WTC11 (cell line): ENCODE results near the gene CDK16. TPM values are rescaled to one million over a fixed set of nuclear protein-coding genes. Genes with fewer than 3 reads are reported as not detected.

Source experiments
- ATAC-seq: fragments of 200-7000 bp; cut with Tn5 transposase; 2 replicates; pipeline ENCODE4 v1.10.0; 2021; ENCODE audit warnings: mild to moderate bottlenecking, moderate library complexity
- CTCF ChIA-PET: fragments of 300-600 bp; sonication (Branson Sonifier 250); formaldehyde crosslinking; loops from one replicate; lab custom pipeline; 2021; ENCODE audit warnings: antibody characterized with exemption; lab: Charles Lee
- POLR2A ChIA-PET: fragments of 350-600 bp; sonication (Branson Sonifier 250); formaldehyde crosslinking; loops from one replicate; lab custom pipeline; 2021; ENCODE audit warnings: antibody characterized with exemption; lab: Charles Lee
- DNase-seq: peaks from one replicate; pipeline ENCODE4 v3.0.0; 2021; ENCODE audit warnings: low spot score
- H3K27ac Mint-ChIP-seq: 2 replicates; pipeline ENCODE4 v1.8.0; 2021; ENCODE audit warnings: mixed read lengths
- H3K27me3 Mint-ChIP-seq: 2 replicates; pipeline ENCODE4 v1.8.0; 2021; ENCODE audit warnings: low read depth, mild to moderate bottlenecking, moderate library complexity, mixed read lengths
- H3K36me3 Mint-ChIP-seq: 2 replicates; pipeline ENCODE4 v1.8.0; 2021; ENCODE audit warnings: mixed read lengths
- H3K4me1 Mint-ChIP-seq: 2 replicates; pipeline ENCODE4 v1.8.0; 2022; ENCODE audit warnings: mixed read lengths
- H3K4me3 Mint-ChIP-seq: 2 replicates; pipeline ENCODE4 v1.8.0; 2021; ENCODE audit warnings: mild to moderate bottlenecking, moderate library complexity, mixed read lengths
- H3K9me3 Mint-ChIP-seq: 2 replicates; pipeline ENCODE4 v1.8.0; 2021; ENCODE audit warnings: mixed read lengths
- E2F1 ChIP-seq: sonication (generic); formaldehyde crosslinking; IDR thresholded peaks from 2 replicates; pipeline ENCODE4 v1.8.0; 2022; ENCODE audit warnings: mild to moderate bottlenecking, missing genetic modification reagents
- FOXJ3 ChIP-seq: sonication (generic); formaldehyde crosslinking; IDR thresholded peaks from 2 replicates; pipeline ENCODE4 v1.9.0; 2021; ENCODE audit warnings: missing genetic modification reagents, mild to moderate bottlenecking, borderline replicate concordance
- GABPB1 ChIP-seq: sonication (generic); formaldehyde crosslinking; IDR thresholded peaks from 2 replicates; pipeline ENCODE4 v1.8.1; 2023; ENCODE audit warnings: mild to moderate bottlenecking, missing genetic modification reagents
- OVOL2 ChIP-seq: fragments of 250-450 bp; sonication (Bioruptor Pico); IDR thresholded peaks from 2 replicates; pipeline ENCODE4 v1.9.0; 2021; ENCODE audit warnings: mild to moderate bottlenecking, borderline replicate concordance
- SMAD4 ChIP-seq: sonication (generic); formaldehyde crosslinking; IDR thresholded peaks from 2 replicates; pipeline ENCODE4 v1.8.0; 2022; ENCODE audit warnings: mild to moderate bottlenecking, missing genetic modification reagents
- TCF7 ChIP-seq: sonication (generic); formaldehyde crosslinking; IDR thresholded peaks from 2 replicates; pipeline ENCODE4 v1.8.0; 2022; ENCODE audit warnings: mild to moderate bottlenecking, low read depth, missing genetic modification reagents, moderate library complexity
- TEAD1 ChIP-seq: sonication (generic); formaldehyde crosslinking; IDR thresholded peaks from 2 replicates; pipeline ENCODE4 v1.8.0; 2022; ENCODE audit warnings: mild to moderate bottlenecking, missing genetic modification reagents
- ZBTB21 ChIP-seq: sonication (generic); formaldehyde crosslinking; IDR thresholded peaks from 2 replicates; pipeline ENCODE4 v1.8.1; 2023; ENCODE audit warnings: mild to moderate bottlenecking, missing genetic modification reagents, borderline replicate concordance
- ZNF263 ChIP-seq: sonication (generic); formaldehyde crosslinking; IDR thresholded peaks from 2 replicates; pipeline ENCODE4 v1.8.1; 2022; ENCODE audit warnings: low read depth, mild to moderate bottlenecking, moderate library complexity, missing genetic modification reagents
- ZNF317 ChIP-seq: sonication (generic); formaldehyde crosslinking; IDR thresholded peaks from 2 replicates; pipeline ENCODE4 v1.8.1; 2023; ENCODE audit warnings: low read depth, mild to moderate bottlenecking, moderate library complexity, missing genetic modification reagents, borderline replicate concordance
- ZNF416 ChIP-seq: fragments of 250-450 bp; sonication (Bioruptor Pico); IDR thresholded peaks from 2 replicates; pipeline ENCODE4 v1.9.0; 2021; ENCODE audit warnings: mild to moderate bottlenecking, inconsistent platforms
- total RNA-seq: library from RNA; stranded (reverse); gene quantifications from 3 replicates; pipeline ENCODE4 v1.2.3, GENCODE V29; 2021
- TF ChIP-seq, protein P1 (sequence below): sonication (generic); formaldehyde crosslinking; IDR thresholded peaks from 2 replicates; pipeline ENCODE4 v1.8.0; 2023; ENCODE audit warnings: missing genetic modification reagents, mild to moderate bottlenecking, borderline replicate concordance
- TF ChIP-seq, protein P2 (sequence below): fragments of 250-450 bp; sonication (Bioruptor Pico); IDR thresholded peaks from 2 replicates; pipeline ENCODE4 v1.9.0; 2021; ENCODE audit warnings: mild to moderate bottlenecking
- TF ChIP-seq, protein P3 (sequence below): sonication (generic); formaldehyde crosslinking; IDR thresholded peaks from 2 replicates; pipeline ENCODE4 v1.8.1; 2023; ENCODE audit warnings: mild to moderate bottlenecking, missing genetic modification reagents
- TF ChIP-seq, protein P4 (sequence below): sonication (generic); formaldehyde crosslinking; IDR thresholded peaks from 2 replicates; pipeline ENCODE4 v1.8.1; 2023; ENCODE audit warnings: mild to moderate bottlenecking, missing genetic modification reagents, moderate library complexity

CDK16 gene
- total RNA-seq, 1 experiment from 2014 or later = 130 TPM

DNA sequence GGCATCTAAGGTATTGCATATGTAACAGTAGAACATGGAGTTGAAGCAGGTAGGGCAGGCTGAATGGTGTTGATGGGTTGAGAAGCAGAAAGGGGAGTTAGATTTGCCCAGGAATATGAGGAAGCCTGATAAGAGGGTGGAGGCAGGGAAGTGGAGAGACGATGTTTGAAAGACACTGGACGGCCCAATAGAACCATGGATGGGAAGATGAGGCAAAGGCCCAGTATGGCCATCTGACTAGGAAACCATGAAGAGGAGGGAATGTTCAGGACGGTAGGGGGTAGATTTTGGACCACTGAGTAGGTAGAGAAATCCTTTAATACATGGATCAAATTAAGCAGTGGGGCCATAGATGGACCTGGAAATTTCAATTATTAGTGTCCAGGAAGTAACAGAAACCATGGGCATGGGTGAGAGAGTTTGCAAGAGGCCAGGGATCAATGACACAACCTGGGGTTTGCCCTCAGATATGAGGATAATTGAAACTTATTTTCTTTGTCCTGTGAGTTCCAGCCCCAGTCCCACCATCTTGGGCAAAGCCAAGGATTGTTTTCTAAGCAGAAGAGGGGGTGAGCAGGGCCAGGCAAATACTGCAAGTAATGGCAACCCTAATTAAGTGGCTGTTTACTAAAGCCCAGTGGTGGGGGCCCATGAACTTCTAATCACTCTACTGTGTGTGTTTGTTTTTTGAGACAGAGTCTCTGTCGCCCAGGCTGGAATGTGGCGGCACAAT is 11.8 kb downstream of the CDK16 start (continued):
- TF ChIP-seq, protein P1, sequence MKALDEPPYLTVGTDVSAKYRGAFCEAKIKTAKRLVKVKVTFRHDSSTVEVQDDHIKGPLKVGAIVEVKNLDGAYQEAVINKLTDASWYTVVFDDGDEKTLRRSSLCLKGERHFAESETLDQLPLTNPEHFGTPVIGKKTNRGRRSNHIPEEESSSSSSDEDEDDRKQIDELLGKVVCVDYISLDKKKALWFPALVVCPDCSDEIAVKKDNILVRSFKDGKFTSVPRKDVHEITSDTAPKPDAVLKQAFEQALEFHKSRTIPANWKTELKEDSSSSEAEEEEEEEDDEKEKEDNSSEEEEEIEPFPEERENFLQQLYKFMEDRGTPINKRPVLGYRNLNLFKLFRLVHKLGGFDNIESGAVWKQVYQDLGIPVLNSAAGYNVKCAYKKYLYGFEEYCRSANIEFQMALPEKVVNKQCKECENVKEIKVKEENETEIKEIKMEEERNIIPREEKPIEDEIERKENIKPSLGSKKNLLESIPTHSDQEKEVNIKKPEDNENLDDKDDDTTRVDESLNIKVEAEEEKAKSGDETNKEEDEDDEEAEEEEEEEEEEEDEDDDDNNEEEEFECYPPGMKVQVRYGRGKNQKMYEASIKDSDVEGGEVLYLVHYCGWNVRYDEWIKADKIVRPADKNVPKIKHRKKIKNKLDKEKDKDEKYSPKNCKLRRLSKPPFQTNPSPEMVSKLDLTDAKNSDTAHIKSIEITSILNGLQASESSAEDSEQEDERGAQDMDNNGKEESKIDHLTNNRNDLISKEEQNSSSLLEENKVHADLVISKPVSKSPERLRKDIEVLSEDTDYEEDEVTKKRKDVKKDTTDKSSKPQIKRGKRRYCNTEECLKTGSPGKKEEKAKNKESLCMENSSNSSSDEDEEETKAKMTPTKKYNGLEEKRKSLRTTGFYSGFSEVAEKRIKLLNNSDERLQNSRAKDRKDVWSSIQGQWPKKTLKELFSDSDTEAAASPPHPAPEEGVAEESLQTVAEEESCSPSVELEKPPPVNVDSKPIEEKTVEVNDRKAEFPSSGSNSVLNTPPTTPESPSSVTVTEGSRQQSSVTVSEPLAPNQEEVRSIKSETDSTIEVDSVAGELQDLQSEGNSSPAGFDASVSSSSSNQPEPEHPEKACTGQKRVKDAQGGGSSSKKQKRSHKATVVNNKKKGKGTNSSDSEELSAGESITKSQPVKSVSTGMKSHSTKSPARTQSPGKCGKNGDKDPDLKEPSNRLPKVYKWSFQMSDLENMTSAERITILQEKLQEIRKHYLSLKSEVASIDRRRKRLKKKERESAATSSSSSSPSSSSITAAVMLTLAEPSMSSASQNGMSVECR = no peak
- TF ChIP-seq ZNF317 = no peak
- TF ChIP-seq, protein P2, sequence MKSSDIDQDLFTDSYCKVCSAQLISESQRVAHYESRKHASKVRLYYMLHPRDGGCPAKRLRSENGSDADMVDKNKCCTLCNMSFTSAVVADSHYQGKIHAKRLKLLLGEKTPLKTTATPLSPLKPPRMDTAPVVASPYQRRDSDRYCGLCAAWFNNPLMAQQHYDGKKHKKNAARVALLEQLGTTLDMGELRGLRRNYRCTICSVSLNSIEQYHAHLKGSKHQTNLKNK (CRISPR knock-in tag) = no peak
- TF ChIP-seq SMAD4 (CRISPR knock-in tag) = no peak
- TF ChIP-seq, all 79 proteins: peak for 0

DNA sequence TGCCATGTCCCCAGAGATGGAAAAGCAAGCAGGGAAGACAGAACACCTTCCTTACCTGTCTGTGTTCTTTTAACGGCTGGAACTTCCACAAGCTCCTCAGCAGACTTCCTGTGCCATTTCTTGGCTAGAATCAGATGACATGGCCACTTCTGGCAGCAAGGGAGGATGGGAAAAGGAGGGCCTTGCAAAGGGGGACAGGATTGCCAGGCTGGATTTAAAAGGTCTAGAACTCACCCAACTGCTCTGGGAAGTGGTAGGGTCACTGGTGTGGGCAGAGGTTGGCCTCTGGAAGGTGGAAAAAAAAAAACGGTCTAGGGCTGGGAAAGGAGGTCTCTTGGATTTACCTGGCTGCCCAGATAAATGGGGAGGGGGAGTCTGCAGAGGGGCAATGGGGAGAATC is 12.7 kb downstream of the CDK16 start:
- TF ChIP-seq, protein P1 = no peak
- TF ChIP-seq ZNF263 (CRISPR knock-in tag) (no peak), E2F1 (no peak), ZNF416 (no peak), FOXJ3 (CRISPR knock-in tag) (no peak), OVOL2 (CRISPR knock-in tag) (no peak), TCF7 (CRISPR knock-in tag) (no peak), TEAD1 (CRISPR knock-in tag) (no peak), ZBTB21 (CRISPR knock-in tag) (no peak), GABPB1 (CRISPR knock-in tag) (no peak)
- TF ChIP-seq, protein P3, sequence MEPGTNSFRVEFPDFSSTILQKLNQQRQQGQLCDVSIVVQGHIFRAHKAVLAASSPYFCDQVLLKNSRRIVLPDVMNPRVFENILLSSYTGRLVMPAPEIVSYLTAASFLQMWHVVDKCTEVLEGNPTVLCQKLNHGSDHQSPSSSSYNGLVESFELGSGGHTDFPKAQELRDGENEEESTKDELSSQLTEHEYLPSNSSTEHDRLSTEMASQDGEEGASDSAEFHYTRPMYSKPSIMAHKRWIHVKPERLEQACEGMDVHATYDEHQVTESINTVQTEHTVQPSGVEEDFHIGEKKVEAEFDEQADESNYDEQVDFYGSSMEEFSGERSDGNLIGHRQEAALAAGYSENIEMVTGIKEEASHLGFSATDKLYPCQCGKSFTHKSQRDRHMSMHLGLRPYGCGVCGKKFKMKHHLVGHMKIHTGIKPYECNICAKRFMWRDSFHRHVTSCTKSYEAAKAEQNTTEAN = no peak
- TF ChIP-seq, protein P4, sequence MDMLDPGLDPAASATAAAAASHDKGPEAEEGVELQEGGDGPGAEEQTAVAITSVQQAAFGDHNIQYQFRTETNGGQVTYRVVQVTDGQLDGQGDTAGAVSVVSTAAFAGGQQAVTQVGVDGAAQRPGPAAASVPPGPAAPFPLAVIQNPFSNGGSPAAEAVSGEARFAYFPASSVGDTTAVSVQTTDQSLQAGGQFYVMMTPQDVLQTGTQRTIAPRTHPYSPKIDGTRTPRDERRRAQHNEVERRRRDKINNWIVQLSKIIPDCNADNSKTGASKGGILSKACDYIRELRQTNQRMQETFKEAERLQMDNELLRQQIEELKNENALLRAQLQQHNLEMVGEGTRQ (CRISPR knock-in tag) = no peak
- TF ChIP-seq, all 79 proteins: peak for 0
- DNase-seq (no peak), ATAC-seq (no peak)
- Mint-ChIP-seq H3K9me3 (no peaks in the 10 kb centered on the region), H3K27me3 (no peaks in the 10 kb centered on the region), H3K4me1 (peaks cover 10% of the 10 kb centered on the region), H3K4me3 (no peak overlapping the region), H3K36me3 (peaks cover 24% of the 10 kb centered on the region), H3K27ac (0 out of 2 replicates have a peak overlapping the region, but pooled peaks have one; percentile 100)
- CTCF ChIA-PET = interaction anchor here (0.9 kb wide), 1 partner anchor 155 kb away, joined by 4 read pairs; no protein-coding TSS in a partner anchor
- POLR2A ChIA-PET = no interaction called here
